HepG2 (cell line): ENCODE results near the gene ARHGAP30. TPM values are rescaled to one million over a fixed set of nuclear protein-coding genes. Genes with fewer than 3 reads are reported as not detected.

Experiments
- GABPB1 ChIP-seq: IDR thresholded peaks from 2 replicates; pipeline ENCODE4 v1.6.1; 2016; ENCODE audit warnings: mild to moderate bottlenecking, missing genetic modification reagents, moderate library complexity, missing compliant biosample characterization
- HMG20B ChIP-seq: conservative IDR thresholded peaks from 2 replicates; pipeline ENCODE4 v1.6.1; 2016; ENCODE audit warnings: missing genetic modification reagents, missing compliant biosample characterization
- HNF4A ChIP-seq: sonication (generic); formaldehyde crosslinking; IDR thresholded peaks from 2 replicates; pipeline ENCODE4 v1.4.0; 2020; ENCODE audit warnings: missing genetic modification reagents
- KDM5B ChIP-seq: sonication (generic); formaldehyde crosslinking; IDR thresholded peaks from 2 replicates; pipeline ENCODE4 v1.4.0; 2020; ENCODE audit warnings: missing genetic modification reagents, mild to moderate bottlenecking, borderline replicate concordance
- KLF9 ChIP-seq: IDR thresholded peaks from 2 replicates; pipeline ENCODE4 v1.6.1; 2016; ENCODE audit warnings: low read depth
- MYC ChIP-seq: sonication (generic); formaldehyde crosslinking; IDR thresholded peaks from 2 replicates; pipeline ENCODE4 v1.9.0; 2021; ENCODE audit warnings: missing genetic modification reagents, borderline replicate concordance
- NPAS2 ChIP-seq: sonication (generic); formaldehyde crosslinking; IDR thresholded peaks from 2 replicates; pipeline ENCODE4 v1.8.0; 2022; ENCODE audit warnings: mild to moderate bottlenecking, missing genetic modification reagents, borderline replicate concordance
- NR1H2 ChIP-seq: sonication (generic); formaldehyde crosslinking; IDR thresholded peaks from 2 replicates; pipeline ENCODE4 v1.8.1; 2022; ENCODE audit warnings: low read depth, missing genetic modification reagents, borderline replicate concordance
- NR2F6 ChIP-seq, 2 experiments: IDR thresholded peaks; 2 replicates each; pipeline ENCODE4 v1.6.1; 2016; ENCODE audit warnings: antibody characterized with exemption in 1 of 2, mild to moderate bottlenecking in 1 of 2
- PHF21A ChIP-seq: sonication (generic); formaldehyde crosslinking; IDR thresholded peaks from 2 replicates; pipeline ENCODE4 v1.5.0; 2020; ENCODE audit warnings: mild to moderate bottlenecking, missing genetic modification reagents
- RBFOX2 ChIP-seq: fragments of 200-400 bp; formaldehyde crosslinking; IDR thresholded peaks from 2 replicates; pipeline ENCODE4 v1.6.1; 2017; ENCODE audit warnings: low read depth, mild to moderate bottlenecking, low read length
- RFXANK ChIP-seq: IDR thresholded peaks from 2 replicates; pipeline ENCODE4 v1.6.1; 2016
- SMYD3 ChIP-seq: sonication (generic); formaldehyde crosslinking; IDR thresholded peaks from 2 replicates; pipeline ENCODE4 v1.8.1; 2023; ENCODE audit warnings: mild to moderate bottlenecking, missing genetic modification reagents
- SP5 ChIP-seq: IDR thresholded peaks from 2 replicates; pipeline ENCODE4 v1.6.1; 2016; ENCODE audit warnings: low read depth, borderline replicate concordance
- XRCC5 ChIP-seq: fragments of 200-400 bp; formaldehyde crosslinking; optimal IDR thresholded peaks from 2 replicates; pipeline ENCODE3; 2017; ENCODE audit warnings: mild to moderate bottlenecking, low read length
- ZKSCAN5 ChIP-seq: sonication (generic); formaldehyde crosslinking; IDR thresholded peaks from 2 replicates; pipeline ENCODE4 v1.5.1; 2020; ENCODE audit warnings: mild to moderate bottlenecking, missing genetic modification reagents
- ZKSCAN8 ChIP-seq: IDR thresholded peaks from 2 replicates; pipeline ENCODE4 v1.6.1; 2016; ENCODE audit warnings: borderline replicate concordance, missing genetic modification reagents, missing compliant biosample characterization
- ZNF496 ChIP-seq: sonication (generic); formaldehyde crosslinking; IDR thresholded peaks from 2 replicates; pipeline ENCODE4 v1.8.1; 2023; ENCODE audit warnings: mild to moderate bottlenecking, moderate library complexity, missing genetic modification reagents; ENCODE audit not compliant: insufficient replicate concordance
- ZNF616 ChIP-seq: sonication (generic); formaldehyde crosslinking; IDR thresholded peaks from 2 replicates; pipeline ENCODE4 v1.5.0; 2020; ENCODE audit warnings: low read depth, mild to moderate bottlenecking, missing genetic modification reagents
- polyA plus RNA-seq, 8 experiments: library from polyadenylated mRNA; depleted of rRNA in 3 of 8; stranded (reverse) in 7 of 8; unstranded in 1 of 8; fragments of >200 nt; fragmentation: Illumina TruSeq in 4 of 8; extraction: Trizol in 4 of 8; gene quantifications; 2 replicates each; pipeline versions ENCODE4 v1.2.1 to v1.2.3, GENCODE V29; 2011 to 2016; ENCODE audit warnings: low read depth in 4 of 8, missing spikeins in 1 of 8, mixed read lengths in 1 of 8; ENCODE audit not compliant: insufficient read depth in 1 of 8
- total RNA-seq, 5 experiments: library from RNA; depleted of rRNA; stranded (reverse); fragments of >200 nt; fragmentation: Illumina TruSeq; extraction: Trizol; gene quantifications; 2 replicates each; pipeline ENCODE4 v1.2.3, GENCODE V29; 2016; ENCODE audit warnings: low read depth in 1 of 5
- TF ChIP-seq, protein P1 (sequence below): sonication (generic); formaldehyde crosslinking; IDR thresholded peaks from 2 replicates; pipeline ENCODE4 v1.4.0; 2020; ENCODE audit warnings: missing genetic modification reagents, borderline replicate concordance
- TF ChIP-seq, protein P2 (sequence below): sonication (generic); formaldehyde crosslinking; IDR thresholded peaks from 2 replicates; pipeline ENCODE4 v1.5.0; 2020; ENCODE audit warnings: mild to moderate bottlenecking, missing genetic modification reagents
- TF ChIP-seq, protein P3 (sequence below): sonication (generic); formaldehyde crosslinking; IDR thresholded peaks from 2 replicates; pipeline ENCODE4 v1.8.0; 2022; ENCODE audit warnings: mild to moderate bottlenecking, missing genetic modification reagents, moderate library complexity
- TF ChIP-seq, protein P4 (sequence below): IDR thresholded peaks from 2 replicates; pipeline ENCODE4 v1.6.1; 2016; ENCODE audit warnings: missing genetic modification reagents, missing compliant biosample characterization
- TF ChIP-seq, protein P5 (sequence below): IDR thresholded peaks from 2 replicates; pipeline ENCODE4 v1.6.1; 2016; ENCODE audit warnings: mild to moderate bottlenecking, missing biosample characterization, missing genetic modification reagents

Gene ARHGAP30
- total and polyA plus RNA-seq, 2 of the 13 experiments (the other 11 are each of a cell fraction or from before 2014, with no cell fraction given), result 0.13 to 0.20 TPM

DNA sequence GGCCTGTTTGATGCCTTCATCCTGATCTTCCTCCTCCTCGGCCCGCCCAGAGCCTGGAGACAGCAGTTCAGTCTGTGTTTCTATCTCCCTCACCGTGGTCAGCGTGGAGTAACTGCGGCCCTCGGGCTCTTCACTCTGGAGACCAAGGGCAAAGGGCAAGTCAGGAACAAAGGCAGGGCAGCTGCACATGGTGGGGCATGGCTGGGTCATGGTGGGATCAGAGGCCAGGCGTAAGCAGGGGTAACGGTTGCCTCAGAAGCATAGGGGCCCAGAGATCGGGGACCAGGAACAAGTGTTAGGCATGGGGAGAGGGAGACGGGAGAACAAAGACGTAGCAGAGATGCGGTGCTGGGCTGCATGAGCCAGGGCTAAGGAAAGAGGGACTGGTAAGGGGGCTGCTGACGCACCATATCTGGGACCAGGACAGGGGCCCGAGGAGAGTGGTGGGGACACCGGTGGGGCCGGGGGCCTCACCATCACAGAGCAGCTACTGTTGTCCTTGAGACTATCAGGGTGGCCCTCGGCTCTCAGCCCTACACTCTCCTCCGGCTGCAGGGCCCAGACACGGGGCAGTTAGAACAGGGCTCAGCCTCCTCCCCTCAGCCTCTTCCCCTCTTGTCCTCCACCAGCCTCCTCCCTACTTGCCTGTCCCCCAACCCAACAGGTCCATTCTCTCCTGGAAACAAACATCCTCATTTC lies 3.2 kb upstream of the ARHGAP30 start (continued):
- TF ChIP-seq RFXANK (CRISPR knock-in tag) (no peak), HMG20B (CRISPR knock-in tag) (no peak), GABPB1 (CRISPR knock-in tag) (no peak), NPAS2 (no peak), KDM5B (CRISPR knock-in tag) (0 out of 2 replicates have a peak, but pooled peaks have one; percentile 19), SMYD3 (CRISPR knock-in tag) (no peak), ZNF616 (CRISPR knock-in tag) (no peak), PHF21A (CRISPR knock-in tag) (peak; percentile 51; the same call in 1 of the 2 replicates), RBFOX2 (0 out of 2 replicates have a peak, but pooled peaks have one; percentile 14), NR1H2 (no peak), ZKSCAN8 (no peak), ZNF496 (CRISPR knock-in tag) (no peak), XRCC5 (no peak), KLF9 (CRISPR knock-in tag) (no peak), MYC (CRISPR knock-in tag) (peak; percentile 85), HNF4A (peak; percentile 78), SP5 (CRISPR knock-in tag) (no peak), NR2F6 (IDR thresholded peaks at IDR 0.05) (peak; percentile 60; the same call in 1 of the 2 replicates), NR2F6 (CRISPR knock-in tag; IDR thresholded peaks at IDR 0.05) (peak; percentile 58; the same call in 1 of the 2 replicates), ZKSCAN5 (CRISPR knock-in tag) (no peak)
- TF ChIP-seq, protein P1, sequence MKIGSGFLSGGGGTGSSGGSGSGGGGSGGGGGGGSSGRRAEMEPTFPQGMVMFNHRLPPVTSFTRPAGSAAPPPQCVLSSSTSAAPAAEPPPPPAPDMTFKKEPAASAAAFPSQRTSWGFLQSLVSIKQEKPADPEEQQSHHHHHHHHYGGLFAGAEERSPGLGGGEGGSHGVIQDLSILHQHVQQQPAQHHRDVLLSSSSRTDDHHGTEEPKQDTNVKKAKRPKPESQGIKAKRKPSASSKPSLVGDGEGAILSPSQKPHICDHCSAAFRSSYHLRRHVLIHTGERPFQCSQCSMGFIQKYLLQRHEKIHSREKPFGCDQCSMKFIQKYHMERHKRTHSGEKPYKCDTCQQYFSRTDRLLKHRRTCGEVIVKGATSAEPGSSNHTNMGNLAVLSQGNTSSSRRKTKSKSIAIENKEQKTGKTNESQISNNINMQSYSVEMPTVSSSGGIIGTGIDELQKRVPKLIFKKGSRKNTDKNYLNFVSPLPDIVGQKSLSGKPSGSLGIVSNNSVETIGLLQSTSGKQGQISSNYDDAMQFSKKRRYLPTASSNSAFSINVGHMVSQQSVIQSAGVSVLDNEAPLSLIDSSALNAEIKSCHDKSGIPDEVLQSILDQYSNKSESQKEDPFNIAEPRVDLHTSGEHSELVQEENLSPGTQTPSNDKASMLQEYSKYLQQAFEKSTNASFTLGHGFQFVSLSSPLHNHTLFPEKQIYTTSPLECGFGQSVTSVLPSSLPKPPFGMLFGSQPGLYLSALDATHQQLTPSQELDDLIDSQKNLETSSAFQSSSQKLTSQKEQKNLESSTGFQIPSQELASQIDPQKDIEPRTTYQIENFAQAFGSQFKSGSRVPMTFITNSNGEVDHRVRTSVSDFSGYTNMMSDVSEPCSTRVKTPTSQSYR (CRISPR knock-in tag), result 0 out of 2 replicates have a peak, but pooled peaks have one; percentile 18
- TF ChIP-seq, protein P2, sequence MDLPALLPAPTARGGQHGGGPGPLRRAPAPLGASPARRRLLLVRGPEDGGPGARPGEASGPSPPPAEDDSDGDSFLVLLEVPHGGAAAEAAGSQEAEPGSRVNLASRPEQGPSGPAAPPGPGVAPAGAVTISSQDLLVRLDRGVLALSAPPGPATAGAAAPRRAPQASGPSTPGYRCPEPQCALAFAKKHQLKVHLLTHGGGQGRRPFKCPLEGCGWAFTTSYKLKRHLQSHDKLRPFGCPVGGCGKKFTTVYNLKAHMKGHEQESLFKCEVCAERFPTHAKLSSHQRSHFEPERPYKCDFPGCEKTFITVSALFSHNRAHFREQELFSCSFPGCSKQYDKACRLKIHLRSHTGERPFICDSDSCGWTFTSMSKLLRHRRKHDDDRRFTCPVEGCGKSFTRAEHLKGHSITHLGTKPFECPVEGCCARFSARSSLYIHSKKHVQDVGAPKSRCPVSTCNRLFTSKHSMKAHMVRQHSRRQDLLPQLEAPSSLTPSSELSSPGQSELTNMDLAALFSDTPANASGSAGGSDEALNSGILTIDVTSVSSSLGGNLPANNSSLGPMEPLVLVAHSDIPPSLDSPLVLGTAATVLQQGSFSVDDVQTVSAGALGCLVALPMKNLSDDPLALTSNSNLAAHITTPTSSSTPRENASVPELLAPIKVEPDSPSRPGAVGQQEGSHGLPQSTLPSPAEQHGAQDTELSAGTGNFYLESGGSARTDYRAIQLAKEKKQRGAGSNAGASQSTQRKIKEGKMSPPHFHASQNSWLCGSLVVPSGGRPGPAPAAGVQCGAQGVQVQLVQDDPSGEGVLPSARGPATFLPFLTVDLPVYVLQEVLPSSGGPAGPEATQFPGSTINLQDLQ, result 0 out of 2 replicates have a peak, but pooled peaks have one; percentile 53
- TF ChIP-seq, protein P3, sequence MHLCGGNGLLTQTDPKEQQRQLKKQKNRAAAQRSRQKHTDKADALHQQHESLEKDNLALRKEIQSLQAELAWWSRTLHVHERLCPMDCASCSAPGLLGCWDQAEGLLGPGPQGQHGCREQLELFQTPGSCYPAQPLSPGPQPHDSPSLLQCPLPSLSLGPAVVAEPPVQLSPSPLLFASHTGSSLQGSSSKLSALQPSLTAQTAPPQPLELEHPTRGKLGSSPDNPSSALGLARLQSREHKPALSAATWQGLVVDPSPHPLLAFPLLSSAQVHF (CRISPR knock-in tag), result no peak
- TF ChIP-seq, protein P4, sequence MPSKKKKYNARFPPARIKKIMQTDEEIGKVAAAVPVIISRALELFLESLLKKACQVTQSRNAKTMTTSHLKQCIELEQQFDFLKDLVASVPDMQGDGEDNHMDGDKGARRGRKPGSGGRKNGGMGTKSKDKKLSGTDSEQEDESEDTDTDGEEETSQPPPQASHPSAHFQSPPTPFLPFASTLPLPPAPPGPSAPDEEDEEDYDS (CRISPR knock-in tag), result no peak
- TF ChIP-seq, protein P5, sequence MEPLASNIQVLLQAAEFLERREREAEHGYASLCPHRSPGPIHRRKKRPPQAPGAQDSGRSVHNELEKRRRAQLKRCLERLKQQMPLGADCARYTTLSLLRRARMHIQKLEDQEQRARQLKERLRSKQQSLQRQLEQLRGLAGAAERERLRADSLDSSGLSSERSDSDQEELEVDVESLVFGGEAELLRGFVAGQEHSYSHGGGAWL (CRISPR knock-in tag), result 0 out of 2 replicates have a peak, but pooled peaks have one; percentile 9
